Measurements from ENCODE around the gene VAV2.

DNA sequence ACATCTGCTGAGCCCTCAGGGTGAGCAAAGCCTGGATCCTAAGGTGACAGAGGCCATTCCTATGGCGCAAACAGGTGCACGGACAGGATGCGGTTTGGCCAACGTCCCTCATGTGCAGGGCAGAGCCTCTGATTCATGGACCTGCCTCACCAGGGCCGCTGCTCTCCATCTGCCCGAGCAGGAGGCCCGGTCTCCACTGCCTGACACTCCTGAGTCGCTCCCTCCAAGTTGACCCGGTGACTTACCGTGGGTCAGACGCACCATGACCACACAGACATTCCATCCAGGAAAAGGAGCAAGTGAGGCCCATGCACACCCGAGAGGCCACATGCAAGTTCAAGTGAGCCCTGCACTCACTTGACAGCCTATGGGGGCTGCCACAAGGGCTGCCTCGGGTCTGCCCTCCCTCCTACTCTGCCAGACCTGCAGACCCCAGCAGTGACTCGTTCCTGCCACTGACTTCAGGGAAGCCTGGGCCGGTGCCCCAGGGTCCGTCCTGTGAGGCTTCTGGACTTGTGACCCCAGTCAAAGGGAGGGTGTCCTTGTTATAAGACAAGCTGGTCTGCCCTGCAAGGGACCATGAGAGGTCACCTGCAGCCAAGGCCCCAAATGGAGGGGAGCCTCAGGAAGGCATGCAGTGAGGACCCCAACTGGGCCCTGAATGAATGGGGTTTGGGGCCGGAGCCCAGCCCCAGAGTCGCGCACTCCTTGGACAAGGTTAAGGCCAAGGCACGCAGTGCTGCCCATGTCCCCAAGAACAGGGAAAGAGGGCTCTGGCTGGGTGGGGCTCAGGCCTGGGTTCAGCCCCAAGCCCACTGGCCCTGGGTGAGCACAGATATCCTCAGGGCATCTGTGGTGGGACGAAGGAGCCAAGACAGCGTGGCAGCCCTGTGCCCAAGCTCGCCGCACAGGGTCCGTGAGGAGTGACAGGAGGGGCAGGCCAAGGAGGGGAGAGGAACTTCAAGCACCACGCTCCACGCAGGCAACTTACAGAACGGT lies 43.2 kb upstream of the VAV2 start:
- TF ChIP-seq, protein P1, sequence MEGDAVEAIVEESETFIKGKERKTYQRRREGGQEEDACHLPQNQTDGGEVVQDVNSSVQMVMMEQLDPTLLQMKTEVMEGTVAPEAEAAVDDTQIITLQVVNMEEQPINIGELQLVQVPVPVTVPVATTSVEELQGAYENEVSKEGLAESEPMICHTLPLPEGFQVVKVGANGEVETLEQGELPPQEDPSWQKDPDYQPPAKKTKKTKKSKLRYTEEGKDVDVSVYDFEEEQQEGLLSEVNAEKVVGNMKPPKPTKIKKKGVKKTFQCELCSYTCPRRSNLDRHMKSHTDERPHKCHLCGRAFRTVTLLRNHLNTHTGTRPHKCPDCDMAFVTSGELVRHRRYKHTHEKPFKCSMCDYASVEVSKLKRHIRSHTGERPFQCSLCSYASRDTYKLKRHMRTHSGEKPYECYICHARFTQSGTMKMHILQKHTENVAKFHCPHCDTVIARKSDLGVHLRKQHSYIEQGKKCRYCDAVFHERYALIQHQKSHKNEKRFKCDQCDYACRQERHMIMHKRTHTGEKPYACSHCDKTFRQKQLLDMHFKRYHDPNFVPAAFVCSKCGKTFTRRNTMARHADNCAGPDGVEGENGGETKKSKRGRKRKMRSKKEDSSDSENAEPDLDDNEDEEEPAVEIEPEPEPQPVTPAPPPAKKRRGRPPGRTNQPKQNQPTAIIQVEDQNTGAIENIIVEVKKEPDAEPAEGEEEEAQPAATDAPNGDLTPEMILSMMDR (conservative IDR thresholded peaks at IDR 0.05; ENCODE audit: low read depth, low read length) = no peak
- no peak for TF ChIP-seq EZH2 (IDR thresholded peaks at IDR 0.05; ENCODE audit: low read length, unreplicated experiment)
- TF ChIP-seq EZH2phosphoT487 (IDR thresholded peaks at IDR 0.05; ENCODE audit: borderline replicate concordance, low read length) = no peak
